ENCODE results near the gene CCDC34. TPM values are rescaled to one million over a fixed set of nuclear protein-coding genes. Genes with fewer than 3 reads are reported as not detected.

CCDC34 gene
- total RNA-seq, 1 donor from 2014 or later = 30.6 TPM

DNA sequence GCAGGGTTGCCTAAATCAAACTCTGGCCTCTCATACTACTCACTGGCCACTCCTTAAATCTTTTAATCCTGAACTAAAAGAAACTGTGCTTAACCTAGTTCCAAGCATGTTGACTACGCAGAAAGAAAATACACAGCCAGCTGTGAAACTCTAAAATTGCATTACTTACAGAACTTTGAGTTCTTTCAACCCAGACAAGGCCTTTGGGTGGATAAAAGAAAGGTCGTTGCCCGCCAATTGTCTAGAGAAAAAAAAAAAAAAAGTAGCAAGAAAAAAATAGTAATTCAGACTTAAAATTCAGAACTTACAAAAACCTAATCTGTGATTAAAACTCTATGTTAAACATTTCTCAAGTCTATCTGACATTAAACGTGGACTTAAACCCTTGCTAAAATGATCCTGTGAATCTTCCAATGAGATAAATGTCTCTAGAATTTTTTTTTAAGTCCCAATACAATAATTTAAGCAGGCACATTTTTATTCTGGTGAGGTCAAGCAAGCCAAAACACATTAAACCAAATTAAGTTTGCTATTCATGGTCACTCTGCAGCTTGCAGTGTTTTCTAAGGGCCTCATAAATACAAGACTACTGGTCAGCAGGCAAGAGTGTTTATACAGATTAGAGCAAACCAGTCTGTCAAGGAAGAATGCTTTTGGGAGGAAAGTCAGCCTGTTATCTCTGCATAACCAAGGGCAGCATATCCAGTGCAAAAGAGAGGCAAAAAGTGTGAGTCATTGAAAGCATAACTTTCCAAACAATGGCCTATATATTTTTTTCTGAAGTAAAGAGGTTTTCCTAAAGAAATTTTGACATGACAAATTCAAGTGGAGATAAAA is 29.5 kb upstream of the CCDC34 start:
- Mint-ChIP-seq H3K27me3 (ENCODE audit: insufficient read depth, low read depth) (no peaks in the 10 kb centered on the region), H3K4me3 (peak overlapping the region; percentile 26), H3K36me3 (peaks cover 7% of the 10 kb centered on the region), H3K4me1 (peaks cover 81% of the 10 kb centered on the region), H3K9me3 (no peaks in the 10 kb centered on the region), H3K27ac (peak overlapping the region; percentile 68)
- H2AFZ ChIP-seq (replicated peaks) = no peak overlapping the region
- no peak overlapping the region for H3K9ac ChIP-seq
- H3K27me3 ChIP-seq = no peaks in the 10 kb centered on the region
- H3K4me1 ChIP-seq = peaks cover 98% of the 10 kb centered on the region
- peaks cover 9% of the 10 kb centered on the region for H3K36me3 ChIP-seq
- TF ChIP-seq, protein P1, sequence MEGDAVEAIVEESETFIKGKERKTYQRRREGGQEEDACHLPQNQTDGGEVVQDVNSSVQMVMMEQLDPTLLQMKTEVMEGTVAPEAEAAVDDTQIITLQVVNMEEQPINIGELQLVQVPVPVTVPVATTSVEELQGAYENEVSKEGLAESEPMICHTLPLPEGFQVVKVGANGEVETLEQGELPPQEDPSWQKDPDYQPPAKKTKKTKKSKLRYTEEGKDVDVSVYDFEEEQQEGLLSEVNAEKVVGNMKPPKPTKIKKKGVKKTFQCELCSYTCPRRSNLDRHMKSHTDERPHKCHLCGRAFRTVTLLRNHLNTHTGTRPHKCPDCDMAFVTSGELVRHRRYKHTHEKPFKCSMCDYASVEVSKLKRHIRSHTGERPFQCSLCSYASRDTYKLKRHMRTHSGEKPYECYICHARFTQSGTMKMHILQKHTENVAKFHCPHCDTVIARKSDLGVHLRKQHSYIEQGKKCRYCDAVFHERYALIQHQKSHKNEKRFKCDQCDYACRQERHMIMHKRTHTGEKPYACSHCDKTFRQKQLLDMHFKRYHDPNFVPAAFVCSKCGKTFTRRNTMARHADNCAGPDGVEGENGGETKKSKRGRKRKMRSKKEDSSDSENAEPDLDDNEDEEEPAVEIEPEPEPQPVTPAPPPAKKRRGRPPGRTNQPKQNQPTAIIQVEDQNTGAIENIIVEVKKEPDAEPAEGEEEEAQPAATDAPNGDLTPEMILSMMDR (IDR thresholded peaks at IDR 0.05) = no peak
- peak; percentile 40 for TF ChIP-seq EZH2phosphoT487 (IDR thresholded peaks at IDR 0.05)
- TF ChIP-seq EZH2 (IDR thresholded peaks at IDR 0.05) = no peak
- peak overlapping the region; percentile 97 for H3K27ac ChIP-seq
- no peaks in the 10 kb centered on the region for H3K9me3 ChIP-seq (ENCODE audit: low read depth)
- peaks cover 75% of the 10 kb centered on the region for H3K79me2 ChIP-seq (ENCODE audit: low read depth)
- DNase-seq (ENCODE audit: low spot score) = peak; percentile 81
- peak overlapping the region; percentile 32 for H3K4me3 ChIP-seq
- H3K4me2 ChIP-seq = peak overlapping the region; percentile 73
- peaks cover 18% of the 10 kb centered on the region for H4K20me1 ChIP-seq (ENCODE audit: low read depth)
- H3F3A ChIP-seq (ENCODE audit: low read depth) = peaks cover 91% of the 10 kb centered on the region

- Mint-ChIP-seq H3K9me3 (no peaks in the 10 kb centered on the region), H3K27me3 (ENCODE audit: insufficient read depth, low read depth) (no peaks in the 10 kb centered on the region), H3K36me3 (no peaks in the 10 kb centered on the region), H3K4me1 (peaks cover 81% of the 10 kb centered on the region), H3K4me3 (no peak overlapping the region), H3K27ac (peak overlapping the region; percentile 5)
- Histone ChIP-seq H3K4me1 (peaks cover 98% of the 10 kb centered on the region), H3K9ac (no peak overlapping the region), H3K79me2 (ENCODE audit: low read depth) (peaks cover 75% of the 10 kb centered on the region), H2AFZ (replicated peaks) (no peak overlapping the region), H3F3A (ENCODE audit: low read depth) (peaks cover 85% of the 10 kb centered on the region), H3K4me2 (peak overlapping the region; percentile 73), H3K27ac (peak overlapping the region; percentile 97), H3K36me3 (peaks cover 10% of the 10 kb centered on the region), H4K20me1 (ENCODE audit: low read depth) (peaks cover 23% of the 10 kb centered on the region), H3K9me3 (ENCODE audit: low read depth) (no peaks in the 10 kb centered on the region), H3K4me3 (peak overlapping the region; percentile 32), H3K27me3 (no peaks in the 10 kb centered on the region)
- no peak for TF ChIP-seq EZH2 (IDR thresholded peaks at IDR 0.05)
- TF ChIP-seq, protein P1 (IDR thresholded peaks at IDR 0.05) = no peak
- TF ChIP-seq EZH2phosphoT487 (IDR thresholded peaks at IDR 0.05) = peak; percentile 44
- peak; percentile 57 for DNase-seq (ENCODE audit: low spot score)
Measured at GRCh38 chr11:27391331-27392015, 28.5 kb upstream of the CCDC34 start.

DNA sequence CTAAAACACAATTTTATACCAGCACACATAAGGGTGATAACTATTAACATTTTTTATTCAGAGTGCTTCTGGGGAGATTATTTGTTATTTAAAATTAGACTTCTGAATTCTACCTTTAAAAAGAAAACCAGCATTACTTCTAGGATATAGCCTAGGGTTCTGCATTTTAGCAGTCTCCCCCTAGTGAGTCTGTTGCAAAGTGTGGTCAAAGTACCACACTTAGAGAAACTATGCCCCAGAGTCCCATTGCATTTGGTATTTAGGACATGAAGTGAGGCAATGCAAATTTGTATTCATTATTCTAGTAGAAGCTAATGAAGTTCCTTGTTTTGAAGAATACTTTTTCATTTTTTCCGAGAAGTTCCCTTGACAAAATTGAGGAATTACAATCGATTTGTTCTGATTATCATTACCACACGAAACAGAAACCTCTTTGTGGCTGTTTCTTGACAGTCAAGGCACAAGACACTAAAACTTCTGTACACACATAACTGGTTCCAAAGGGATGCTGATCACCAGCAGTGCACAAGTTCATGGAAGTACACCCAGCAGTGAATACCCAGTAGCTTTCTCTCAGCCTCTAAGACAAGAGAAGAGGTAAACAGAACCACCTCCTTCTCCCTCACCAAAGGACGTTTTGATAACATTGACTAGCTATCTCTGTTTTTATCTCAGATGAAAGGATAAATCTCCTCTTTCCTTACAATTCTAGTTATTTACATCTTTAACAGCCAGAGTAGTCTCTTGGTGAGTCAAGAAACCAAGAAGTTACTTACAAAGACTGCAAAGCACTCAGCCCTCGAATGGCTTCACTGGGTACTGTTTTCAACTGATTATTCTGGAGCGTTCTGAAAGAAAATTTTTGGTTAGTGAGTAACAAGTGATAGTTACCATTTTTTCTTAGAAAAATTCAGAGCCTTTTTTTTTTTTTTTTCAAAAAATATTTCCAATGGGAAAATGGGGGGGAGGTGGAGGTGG is 27.6 kb upstream of the CCDC34 start:
- Mint-ChIP-seq H3K4me1 (peaks cover 79% of the 10 kb centered on the region), H3K27ac (peak overlapping the region; percentile 81), H3K4me3 (no peak overlapping the region), H3K36me3 (no peaks in the 10 kb centered on the region), H3K27me3 (ENCODE audit: insufficient read depth, low read depth) (no peaks in the 10 kb centered on the region), H3K9me3 (no peaks in the 10 kb centered on the region)
- Histone ChIP-seq H3K9ac (no peak overlapping the region), H3K4me2 (peak overlapping the region; percentile 73), H3K36me3 (peaks cover 18% of the 10 kb centered on the region), H4K20me1 (ENCODE audit: low read depth) (peaks cover 29% of the 10 kb centered on the region), H3K79me2 (ENCODE audit: low read depth) (peaks cover 75% of the 10 kb centered on the region), H3K4me3 (peak overlapping the region; percentile 32), H2AFZ (replicated peaks) (no peak overlapping the region), H3K27ac (peak overlapping the region; percentile 97), H3F3A (ENCODE audit: low read depth) (peaks cover 83% of the 10 kb centered on the region), H3K9me3 (ENCODE audit: low read depth) (no peaks in the 10 kb centered on the region), H3K27me3 (no peaks in the 10 kb centered on the region), H3K4me1 (peaks cover 94% of the 10 kb centered on the region)
- DNase-seq (ENCODE audit: low spot score) = no peak
- TF ChIP-seq, protein P1 (IDR thresholded peaks at IDR 0.05) = peak; percentile 40
- no peak for TF ChIP-seq EZH2phosphoT487 (IDR thresholded peaks at IDR 0.05)

All from neural progenitor cell (in vitro differentiated cells).